ACC112 (cell line): ENCODE results near the gene DIO3.

ENCODE experiments used
- H2AFZ ChIP-seq: fragments of 200-600 bp; sonication (generic); one replicate; pipeline ENCODE4 v1.6.0; 2017; ENCODE audit warnings: antibody characterized with exemption, low read length; ENCODE audit not compliant: unreplicated experiment
- H3K27ac ChIP-seq: fragments of 200-600 bp; sonication (generic); 2 replicates; pipeline ENCODE4 v1.5.1; 2014; ENCODE audit warnings: low read depth, mild to moderate bottlenecking, antibody characterized with exemption, low read length, moderate library complexity
- H3K27me3 ChIP-seq: fragments of 200-600 bp; sonication (generic); 2 replicates; pipeline ENCODE4 v1.6.1; 2014; ENCODE audit warnings: mild to moderate bottlenecking, antibody characterized with exemption, low read length, moderate library complexity, mixed read lengths; ENCODE audit not compliant: insufficient read depth
- H3K36me3 ChIP-seq: fragments of 200-600 bp; sonication (generic); 2 replicates; pipeline ENCODE4 v1.6.1; 2016; ENCODE audit warnings: mild to moderate bottlenecking, antibody characterized with exemption, low read length, moderate library complexity, mixed read lengths; ENCODE audit not compliant: insufficient read depth
- H3K4me1 ChIP-seq: fragments of 200-600 bp; sonication (generic); one replicate; pipeline ENCODE4 v1.6.1; 2016; ENCODE audit warnings: low read length, mixed read lengths; ENCODE audit not compliant: insufficient read depth, unreplicated experiment, control insufficient read depth
- H3K4me3 ChIP-seq: fragments of 200-600 bp; sonication (generic); 2 replicates; pipeline ENCODE4 v1.5.1; 2014; ENCODE audit warnings: mild to moderate bottlenecking, low read depth, low read length
- H3K79me2 ChIP-seq: fragments of 200-600 bp; sonication (generic); one replicate; pipeline ENCODE4 v1.6.0; 2016; ENCODE audit warnings: low read length; ENCODE audit not compliant: control insufficient read depth, unreplicated experiment, insufficient read depth

The DIO3 gene

GRCh38 chr14:101598571-101599233 is 37.4 kb downstream of the DIO3 start:
- H3K4me3 ChIP-seq, result no peak overlapping the region
- H3K4me1 ChIP-seq, result no peaks in the 10 kb centered on the region
- no peaks in the 10 kb centered on the region for H3K79me2 ChIP-seq
- H3K27ac ChIP-seq, result no peak overlapping the region
- no peaks in the 10 kb centered on the region for H3K27me3 ChIP-seq
- H2AFZ ChIP-seq, result no peak overlapping the region
- H3K36me3 ChIP-seq, result no peaks in the 10 kb centered on the region

DNA sequence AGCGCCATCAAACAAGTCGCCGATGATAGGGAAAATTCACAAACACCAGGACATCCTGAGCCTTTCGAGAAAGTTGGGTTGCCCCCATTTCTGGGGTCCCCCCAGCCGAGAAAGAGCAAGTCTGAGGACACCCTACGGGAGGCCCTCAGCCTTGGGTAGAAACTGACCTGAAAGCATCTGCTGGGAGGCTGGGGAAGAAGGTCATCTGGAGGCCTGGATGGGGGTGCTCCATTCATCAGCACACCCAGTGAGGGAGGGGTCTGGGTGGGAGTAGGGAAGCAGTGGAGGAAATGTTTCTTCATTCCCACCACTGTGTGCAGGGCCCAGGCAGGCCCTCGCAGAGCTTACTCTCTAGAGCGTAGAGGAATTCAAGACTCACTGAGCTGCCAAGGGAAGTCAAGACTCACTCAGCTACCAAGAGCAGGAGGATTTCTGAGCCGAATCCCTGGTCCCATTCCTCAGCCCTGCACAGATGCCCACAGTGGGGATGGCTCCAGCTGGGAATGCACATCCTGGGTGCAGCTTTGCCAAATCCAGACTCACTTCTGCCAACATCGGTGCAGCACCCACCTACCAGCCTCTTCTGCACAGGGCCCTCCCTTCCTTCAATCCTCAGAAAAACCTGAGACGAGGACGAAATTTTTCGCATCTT is 38.1 kb downstream of the DIO3 start:
- Histone ChIP-seq H3K36me3 (no peaks in the 10 kb centered on the region), H3K79me2 (no peaks in the 10 kb centered on the region), H3K27ac (no peak overlapping the region), H3K27me3 (no peaks in the 10 kb centered on the region), H3K4me1 (no peaks in the 10 kb centered on the region), H3K4me3 (no peak overlapping the region), H2AFZ (no peak overlapping the region)

DNA sequence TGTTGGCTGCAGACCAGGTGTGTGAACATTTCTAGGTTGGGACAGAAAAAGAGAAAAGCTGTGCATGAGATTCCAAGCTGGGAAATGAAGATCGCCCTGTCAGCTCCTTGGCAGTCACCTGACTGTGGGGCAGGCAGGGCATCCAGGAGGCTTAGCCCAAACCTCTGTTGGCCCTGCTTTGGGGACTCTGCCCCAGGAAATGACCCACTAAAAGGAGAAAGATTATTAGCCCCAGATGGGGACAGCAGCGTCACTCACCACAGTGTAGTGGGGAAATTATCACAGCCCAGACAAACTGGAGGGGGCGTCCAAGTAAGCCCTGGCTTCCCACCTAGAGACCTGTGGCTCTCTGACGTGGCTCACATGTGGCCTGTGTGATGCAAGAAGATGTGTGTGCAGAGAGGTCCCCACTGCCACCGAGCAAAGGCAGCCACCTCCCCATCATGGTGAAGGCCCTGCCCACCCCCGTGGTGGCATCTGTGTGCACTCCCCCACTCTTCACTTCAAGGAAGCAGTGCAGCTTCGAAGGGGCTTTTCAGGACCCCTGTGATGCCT is 39.1 kb downstream of the DIO3 start:
- Histone ChIP-seq H3K27me3 (peaks cover 3% of the 10 kb centered on the region; the same call in 1 of the 2 replicates), H3K79me2 (no peaks in the 10 kb centered on the region), H3K4me1 (no peaks in the 10 kb centered on the region), H2AFZ (no peak overlapping the region), H3K27ac (no peak overlapping the region), H3K4me3 (no peak overlapping the region), H3K36me3 (no peaks in the 10 kb centered on the region)

DNA sequence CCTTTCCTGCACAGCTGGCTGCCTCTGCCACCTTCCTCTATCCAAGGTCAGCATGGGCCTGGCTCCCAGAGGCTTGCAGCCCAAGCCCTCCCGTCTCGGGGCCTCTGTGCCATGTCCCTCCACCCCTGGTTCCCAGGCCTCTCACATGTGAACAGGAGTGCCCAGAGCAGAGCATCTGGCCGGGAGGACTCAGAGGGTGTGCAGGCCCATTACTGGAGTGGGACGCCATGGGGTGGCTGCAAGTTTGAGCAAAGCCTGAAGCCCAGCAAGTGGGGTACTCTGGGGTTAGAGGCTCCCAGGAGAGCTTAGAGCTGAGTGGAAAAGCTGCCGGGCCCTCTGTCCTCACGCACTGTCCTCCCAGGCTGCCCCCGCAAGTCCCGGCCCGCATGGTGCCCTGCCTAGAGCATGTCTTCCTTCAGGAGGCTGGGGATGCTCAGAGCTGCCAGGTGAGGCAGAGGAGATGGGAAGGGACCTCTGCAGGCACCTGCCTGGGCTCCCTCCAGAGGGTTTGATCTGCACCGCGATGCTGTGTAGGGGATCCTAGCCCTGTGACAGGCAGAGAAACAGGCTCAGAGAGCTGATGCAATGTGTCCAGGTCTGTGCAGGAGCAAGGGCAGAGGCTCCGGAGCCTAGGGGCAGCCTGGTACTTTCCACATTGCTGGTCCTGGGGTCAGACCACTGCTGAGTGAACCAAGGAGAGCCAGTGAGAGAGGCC is 39.8 kb downstream of the DIO3 start:
- Histone ChIP-seq H3K4me1 (no peaks in the 10 kb centered on the region), H3K4me3 (no peak overlapping the region), H3K27ac (no peak overlapping the region), H3K36me3 (no peaks in the 10 kb centered on the region), H3K27me3 (peaks cover 9% of the 10 kb centered on the region), H2AFZ (no peak overlapping the region), H3K79me2 (no peaks in the 10 kb centered on the region)

GRCh38 chr14:101601606-101602465 is 40.5 kb downstream of the DIO3 start:
- H3K4me3 ChIP-seq, result no peak overlapping the region
- no peak overlapping the region for H3K27ac ChIP-seq
- no peaks in the 10 kb centered on the region for H3K4me1 ChIP-seq
- no peaks in the 10 kb centered on the region for H3K36me3 ChIP-seq
- H3K27me3 ChIP-seq, result peaks cover 15% of the 10 kb centered on the region
- H3K79me2 ChIP-seq, result no peaks in the 10 kb centered on the region
- no peak overlapping the region for H2AFZ ChIP-seq

DNA sequence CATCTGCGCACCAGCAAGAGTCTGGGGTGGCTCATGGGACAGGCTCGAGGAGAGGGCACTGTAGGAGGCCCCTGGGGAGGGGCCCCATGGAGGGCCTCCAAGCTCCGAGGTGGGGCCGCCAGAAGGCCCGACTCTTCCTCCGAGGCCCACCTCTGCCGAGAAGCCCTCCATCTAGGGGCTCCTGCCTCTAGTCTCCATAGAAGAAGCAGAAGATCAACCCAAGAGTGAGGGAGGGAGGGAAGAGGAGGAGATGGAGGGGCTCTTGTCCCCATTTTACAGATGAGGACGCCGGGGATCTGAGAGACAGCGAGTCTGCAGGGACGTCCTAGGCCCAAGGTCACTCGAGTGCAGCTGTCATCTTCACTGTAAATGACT is 41.2 kb downstream of the DIO3 start:
- no peaks in the 10 kb centered on the region for H3K36me3 ChIP-seq
- H3K4me1 ChIP-seq, result no peaks in the 10 kb centered on the region
- no peak overlapping the region for H3K4me3 ChIP-seq
- no peaks in the 10 kb centered on the region for H3K79me2 ChIP-seq
- no peak overlapping the region for H2AFZ ChIP-seq
- peaks cover 17% of the 10 kb centered on the region for H3K27me3 ChIP-seq
- H3K27ac ChIP-seq, result no peak overlapping the region

DNA sequence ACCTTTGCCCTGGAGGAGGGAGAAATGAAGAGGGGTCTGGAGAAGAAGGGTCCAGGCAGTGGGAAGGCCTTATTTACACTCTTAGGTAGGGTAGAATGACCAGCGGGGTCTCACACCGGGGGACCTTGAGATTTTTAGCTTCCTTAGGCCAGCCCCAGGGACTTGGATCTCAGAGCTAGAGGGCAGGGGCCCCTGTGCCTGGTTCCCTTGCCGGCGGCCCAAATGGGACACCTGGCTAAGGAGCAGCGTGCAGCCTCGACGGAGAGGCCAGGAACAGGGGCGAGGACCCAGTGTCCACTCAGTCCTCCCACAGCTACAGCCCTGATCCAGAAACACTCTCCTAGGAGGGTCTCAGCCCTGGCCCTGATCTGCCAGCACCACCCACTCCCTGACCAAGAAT is 41.8 kb downstream of the DIO3 start:
- Histone ChIP-seq H3K36me3 (no peaks in the 10 kb centered on the region), H3K79me2 (no peaks in the 10 kb centered on the region), H2AFZ (no peak overlapping the region), H3K4me1 (no peaks in the 10 kb centered on the region), H3K27ac (no peak overlapping the region), H3K27me3 (peaks cover 22% of the 10 kb centered on the region), H3K4me3 (no peak overlapping the region)

DNA sequence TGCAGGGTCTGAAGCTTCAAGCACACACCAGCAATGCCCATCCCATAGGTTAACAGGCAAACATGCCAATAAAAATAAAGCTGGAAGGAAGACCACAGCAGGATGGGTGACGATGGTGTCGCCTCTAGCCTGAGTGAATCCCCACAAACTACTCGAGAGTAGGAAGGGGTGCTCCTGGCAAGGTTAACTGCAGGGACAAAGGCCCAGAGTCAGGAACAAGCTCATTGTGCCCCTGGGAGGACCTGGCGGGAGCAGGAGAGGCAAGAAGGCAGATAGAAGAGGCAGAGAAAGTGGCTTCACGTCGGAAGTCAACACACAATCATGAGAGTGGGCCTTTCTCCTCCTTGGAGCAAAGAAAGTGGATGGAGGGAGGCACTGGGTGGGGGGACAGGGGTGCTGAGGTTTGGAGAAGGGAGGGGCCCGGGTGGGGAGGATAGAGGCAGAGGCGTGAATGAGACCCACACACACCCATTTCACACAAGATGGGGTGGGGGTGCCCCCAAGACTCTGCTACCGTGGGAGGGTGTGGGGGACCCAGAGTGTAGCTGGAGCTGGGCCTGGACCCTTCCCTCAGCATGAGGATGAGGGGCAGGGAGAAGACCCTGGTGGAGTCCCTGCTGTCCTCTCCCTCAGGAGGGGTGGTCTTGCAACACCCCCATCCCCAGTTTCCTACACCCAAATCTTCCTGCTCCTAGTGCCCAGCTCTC is 43.1 kb downstream of the DIO3 start:
- H2AFZ ChIP-seq, result no peak overlapping the region
- peaks cover 35% of the 10 kb centered on the region for H3K27me3 ChIP-seq
- no peaks in the 10 kb centered on the region for H3K36me3 ChIP-seq

DNA sequence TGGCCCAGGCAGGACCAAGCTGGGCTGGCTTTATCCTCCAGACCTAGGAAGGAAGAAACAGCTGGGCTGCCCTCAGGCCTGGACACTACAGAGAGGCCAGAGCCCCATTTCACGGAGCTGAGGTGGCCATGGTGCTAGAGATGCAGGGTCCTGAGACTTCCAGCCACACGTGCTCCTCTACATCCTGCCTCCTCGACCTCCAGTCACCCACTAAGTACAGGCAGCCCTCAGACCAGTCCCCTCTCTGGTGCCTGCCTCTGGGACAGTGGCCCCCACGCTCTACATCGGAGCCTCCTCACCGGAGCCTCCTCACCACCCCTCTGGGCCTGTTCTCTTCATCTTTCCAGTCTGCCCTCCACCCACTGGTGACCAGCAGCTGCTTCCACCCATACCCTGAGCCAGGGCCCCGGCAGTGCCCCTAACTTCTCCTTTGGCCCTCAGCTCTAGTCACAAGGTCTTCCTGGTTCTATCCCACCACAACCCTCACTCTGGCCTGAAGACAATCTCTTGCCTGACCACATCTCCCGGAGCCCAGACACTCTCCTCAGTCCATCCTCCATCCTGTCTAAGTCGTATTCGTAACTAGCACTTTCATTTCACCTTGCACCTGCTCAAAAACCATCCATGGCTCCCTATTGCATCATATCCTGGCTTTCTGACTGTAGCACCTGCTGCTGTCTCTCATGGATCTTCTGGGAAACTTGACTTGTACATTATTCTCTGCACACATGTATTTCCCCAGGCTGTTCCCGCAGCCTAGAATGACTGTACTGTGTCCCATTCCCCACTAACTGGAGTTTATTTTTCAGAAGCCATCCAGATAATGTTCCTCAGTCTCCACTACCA is 43.9 kb downstream of the DIO3 start:
- H2AFZ ChIP-seq, result no peak overlapping the region
- H3K27ac ChIP-seq, result no peak overlapping the region
- H3K36me3 ChIP-seq, result no peaks in the 10 kb centered on the region
- H3K79me2 ChIP-seq, result no peaks in the 10 kb centered on the region
- H3K4me1 ChIP-seq, result no peaks in the 10 kb centered on the region
- H3K27me3 ChIP-seq, result peaks cover 43% of the 10 kb centered on the region
- H3K4me3 ChIP-seq, result no peak overlapping the region

More for the DNA sequence above, 43.1 kb downstream of the DIO3 start:
- Histone ChIP-seq H3K4me3 (no peak overlapping the region), H3K27ac (no peak overlapping the region), H3K4me1 (no peaks in the 10 kb centered on the region), H3K79me2 (no peaks in the 10 kb centered on the region)
